Measurements from ENCODE around the gene WDR82. TPM values are rescaled to one million over a fixed set of nuclear protein-coding genes. Genes with fewer than 3 reads are reported as not detected.

WDR82 gene
- total RNA-seq, 1 donor from 2014 or later, result 69.9 TPM

GRCh38 chr3:52232279-52233107 lies 46.0 kb downstream of the WDR82 start:
- Histone ChIP-seq H3K27me3 (ENCODE audit: control insufficient read depth in 3 of 3, insufficient read depth in 3 of 3, low read length in 3 of 3) (no peaks in the 10 kb centered on the region), H3K4me3 (ENCODE audit: low read length in 3 of 3) (peak overlapping the region; percentile 68 to 85 (median 79)), H3K9ac (ENCODE audit: low read depth in 1 of 3, low read length in 3 of 3) (peak overlapping the region; percentile 81 to 99 (median 98)), H3K9me3 (ENCODE audit: control insufficient read depth in 3 of 3, low read length in 3 of 3) (no peaks in the 10 kb centered on the region), H3K27ac (ENCODE audit: low read depth, low read length) (peak overlapping the region; percentile 99), H3K4me1 (ENCODE audit: control insufficient read depth in 3 of 3, insufficient read depth in 3 of 3, low read length in 3 of 3) (peaks cover 46 to 66% (median 51%) of the 10 kb centered on the region in 3 donors), H3K36me3 (ENCODE audit: control insufficient read depth in 3 of 3, insufficient read depth in 3 of 3, low read length in 3 of 3) (peaks cover 46 to 66% (median 54%) of the 10 kb centered on the region in 3 donors)

- H3K36me3 ChIP-seq (ENCODE audit: control insufficient read depth in 3 of 3, insufficient read depth in 3 of 3, low read length in 3 of 3), result peaks cover 46 to 67% (median 56%) of the 10 kb centered on the region in 3 donors
- H3K27ac ChIP-seq (ENCODE audit: low read depth, low read length), result peak overlapping the region; percentile 99
- H3K4me3 ChIP-seq (ENCODE audit: low read length in 3 of 3), result peak overlapping the region; percentile 62 to 85 (median 79)
- no peaks in the 10 kb centered on the region for H3K9me3 ChIP-seq (ENCODE audit: control insufficient read depth in 3 of 3, low read length in 3 of 3)
- peak overlapping the region; percentile 70 to 99 (median 98) for H3K9ac ChIP-seq (ENCODE audit: low read depth in 1 of 3, low read length in 3 of 3)
- H3K27me3 ChIP-seq (ENCODE audit: control insufficient read depth in 3 of 3, insufficient read depth in 3 of 3, low read length in 3 of 3), result no peaks in the 10 kb centered on the region
- H3K4me1 ChIP-seq (ENCODE audit: control insufficient read depth in 3 of 3, insufficient read depth in 3 of 3, low read length in 3 of 3), result peaks cover 38 to 58% (median 43%) of the 10 kb centered on the region in 3 donors
These were observed 46.8 kb downstream of the WDR82 start for GRCh38 chr3:52231502-52232278.

- peak overlapping the region in 2 of 3 donors; percentile 21 to 50 for H3K9ac ChIP-seq (ENCODE audit: low read depth in 1 of 3, low read length in 3 of 3)
- H3K27ac ChIP-seq (ENCODE audit: low read depth, low read length), result no peak overlapping the region
These were observed 47.5 kb downstream of the WDR82 start for GRCh38 chr3:52230889-52231499.

GRCh38 chr3:52230461-52230860 lies 48.0 kb downstream of the WDR82 start:
- peak overlapping the region in 1 of 3 donors; percentile 50 for H3K9ac ChIP-seq (ENCODE audit: low read depth in 1 of 3, low read length in 3 of 3)
- H3K4me1 ChIP-seq (ENCODE audit: control insufficient read depth in 3 of 3, insufficient read depth in 3 of 3, low read length in 3 of 3), result peaks cover 28 to 46% (median 34%) of the 10 kb centered on the region in 3 donors
- H3K27ac ChIP-seq (ENCODE audit: low read depth, low read length), result no peak overlapping the region
- no peaks in the 10 kb centered on the region for H3K27me3 ChIP-seq (ENCODE audit: control insufficient read depth in 3 of 3, insufficient read depth in 3 of 3, low read length in 3 of 3)
- H3K4me3 ChIP-seq (ENCODE audit: low read length in 3 of 3), result no peak overlapping the region
- peaks cover 46 to 67% (median 56%) of the 10 kb centered on the region in 3 donors for H3K36me3 ChIP-seq (ENCODE audit: control insufficient read depth in 3 of 3, insufficient read depth in 3 of 3, low read length in 3 of 3)
- no peaks in the 10 kb centered on the region for H3K9me3 ChIP-seq (ENCODE audit: control insufficient read depth in 3 of 3, low read length in 3 of 3)

More at GRCh38 chr3:52230889-52231499, 47.5 kb downstream of the WDR82 start:
- H3K4me3 ChIP-seq (ENCODE audit: low read length in 3 of 3), result peak overlapping the region in 2 of 3 donors; percentile 22 to 79
- H3K36me3 ChIP-seq (ENCODE audit: control insufficient read depth in 3 of 3, insufficient read depth in 3 of 3, low read length in 3 of 3), result peaks cover 46 to 67% (median 56%) of the 10 kb centered on the region in 3 donors
- peaks cover 33 to 51% (median 38%) of the 10 kb centered on the region in 3 donors for H3K4me1 ChIP-seq (ENCODE audit: control insufficient read depth in 3 of 3, insufficient read depth in 3 of 3, low read length in 3 of 3)
- H3K9me3 ChIP-seq (ENCODE audit: control insufficient read depth in 3 of 3, low read length in 3 of 3), result no peaks in the 10 kb centered on the region
- no peaks in the 10 kb centered on the region for H3K27me3 ChIP-seq (ENCODE audit: control insufficient read depth in 3 of 3, insufficient read depth in 3 of 3, low read length in 3 of 3)

GRCh38 chr3:52229656-52230055 lies 48.8 kb downstream of the WDR82 start:
- Histone ChIP-seq H3K4me3 (ENCODE audit: low read length in 3 of 3) (no peak overlapping the region), H3K27ac (ENCODE audit: low read depth, low read length) (no peak overlapping the region), H3K9ac (ENCODE audit: low read depth in 1 of 3, low read length in 3 of 3) (no peak overlapping the region), H3K9me3 (ENCODE audit: control insufficient read depth in 3 of 3, low read length in 3 of 3) (no peaks in the 10 kb centered on the region), H3K4me1 (ENCODE audit: control insufficient read depth in 3 of 3, insufficient read depth in 3 of 3, low read length in 3 of 3) (peaks cover 24 to 38% (median 28%) of the 10 kb centered on the region in 3 donors), H3K36me3 (ENCODE audit: control insufficient read depth in 3 of 3, insufficient read depth in 3 of 3, low read length in 3 of 3) (peaks cover 46 to 64% (median 51%) of the 10 kb centered on the region in 3 donors), H3K27me3 (ENCODE audit: control insufficient read depth in 3 of 3, insufficient read depth in 3 of 3, low read length in 3 of 3) (no peaks in the 10 kb centered on the region)

GRCh38 chr3:52228751-52229291 lies 49.6 kb downstream of the WDR82 start:
- H3K36me3 ChIP-seq (ENCODE audit: control insufficient read depth in 3 of 3, insufficient read depth in 3 of 3, low read length in 3 of 3), result peaks cover 46 to 59% (median 49%) of the 10 kb centered on the region in 3 donors

GRCh38 chr3:52228266-52228665 lies 50.2 kb downstream of the WDR82 start:
- peaks cover 22 to 27% (median 23%) of the 10 kb centered on the region in 3 donors for H3K4me1 ChIP-seq (ENCODE audit: control insufficient read depth in 3 of 3, insufficient read depth in 3 of 3, low read length in 3 of 3)
- H3K27ac ChIP-seq (ENCODE audit: low read depth, low read length), result no peak overlapping the region
- peaks cover 46 to 58% (median 47%) of the 10 kb centered on the region in 3 donors for H3K36me3 ChIP-seq (ENCODE audit: control insufficient read depth in 3 of 3, insufficient read depth in 3 of 3, low read length in 3 of 3)
- peak overlapping the region in 1 of 3 donors; percentile 16 for H3K9ac ChIP-seq (ENCODE audit: low read depth in 1 of 3, low read length in 3 of 3)
- H3K4me3 ChIP-seq (ENCODE audit: low read length in 3 of 3), result no peak overlapping the region
- H3K27me3 ChIP-seq (ENCODE audit: control insufficient read depth in 3 of 3, insufficient read depth in 3 of 3, low read length in 3 of 3), result no peaks in the 10 kb centered on the region
- no peaks in the 10 kb centered on the region for H3K9me3 ChIP-seq (ENCODE audit: control insufficient read depth in 3 of 3, low read length in 3 of 3)

More at GRCh38 chr3:52228751-52229291, 49.6 kb downstream of the WDR82 start:
- Histone ChIP-seq H3K4me3 (ENCODE audit: low read length in 3 of 3) (no peak overlapping the region), H3K9me3 (ENCODE audit: control insufficient read depth in 3 of 3, low read length in 3 of 3) (no peaks in the 10 kb centered on the region), H3K9ac (ENCODE audit: low read depth in 1 of 3, low read length in 3 of 3) (peak overlapping the region in 1 of 3 donors; percentile 3), H3K27ac (ENCODE audit: low read depth, low read length) (no peak overlapping the region), H3K4me1 (ENCODE audit: control insufficient read depth in 3 of 3, insufficient read depth in 3 of 3, low read length in 3 of 3) (peaks cover 24 to 30% (median 24%) of the 10 kb centered on the region in 3 donors), H3K27me3 (ENCODE audit: control insufficient read depth in 3 of 3, insufficient read depth in 3 of 3, low read length in 3 of 3) (no peaks in the 10 kb centered on the region)

- Histone ChIP-seq H3K9me3 (ENCODE audit: control insufficient read depth in 3 of 3, low read length in 3 of 3) (no peaks in the 10 kb centered on the region), H3K27ac (ENCODE audit: low read depth, low read length) (no peak overlapping the region), H3K9ac (ENCODE audit: low read depth in 1 of 3, low read length in 3 of 3) (no peak overlapping the region), H3K4me3 (ENCODE audit: low read length in 3 of 3) (no peak overlapping the region), H3K27me3 (ENCODE audit: control insufficient read depth in 3 of 3, insufficient read depth in 3 of 3, low read length in 3 of 3) (no peaks in the 10 kb centered on the region), H3K4me1 (ENCODE audit: control insufficient read depth in 3 of 3, insufficient read depth in 3 of 3, low read length in 3 of 3) (peaks cover 17 to 22% (median 18%) of the 10 kb centered on the region in 3 donors), H3K36me3 (ENCODE audit: control insufficient read depth in 3 of 3, insufficient read depth in 3 of 3, low read length in 3 of 3) (peaks cover 43 to 53% (median 46%) of the 10 kb centered on the region in 3 donors)
These were observed 50.7 kb downstream of the WDR82 start for GRCh38 chr3:52227766-52228165.

GRCh38 chr3:52227117-52227516 lies 51.3 kb downstream of the WDR82 start:
- Histone ChIP-seq H3K36me3 (ENCODE audit: control insufficient read depth in 3 of 3, insufficient read depth in 3 of 3, low read length in 3 of 3) (peaks cover 43 to 50% (median 46%) of the 10 kb centered on the region in 3 donors), H3K4me3 (ENCODE audit: low read length in 3 of 3) (no peak overlapping the region)

More at GRCh38 chr3:52227117-52227516, 51.3 kb downstream of the WDR82 start:
- no peak overlapping the region for H3K27ac ChIP-seq (ENCODE audit: low read depth, low read length)
- H3K9ac ChIP-seq (ENCODE audit: low read depth in 1 of 3, low read length in 3 of 3), result no peak overlapping the region
- peaks cover 13 to 22% (median 16%) of the 10 kb centered on the region in 3 donors for H3K4me1 ChIP-seq (ENCODE audit: control insufficient read depth in 3 of 3, insufficient read depth in 3 of 3, low read length in 3 of 3)
- H3K9me3 ChIP-seq (ENCODE audit: control insufficient read depth in 3 of 3, low read length in 3 of 3), result no peaks in the 10 kb centered on the region
- no peaks in the 10 kb centered on the region for H3K27me3 ChIP-seq (ENCODE audit: control insufficient read depth in 3 of 3, insufficient read depth in 3 of 3, low read length in 3 of 3)
